Ovary (tissue), 9 donors: Measurements from ENCODE around the gene KCNMB2. TPM values are rescaled to one million over a fixed set of nuclear protein-coding genes. Genes with fewer than 3 reads are reported as not detected.

Source experiments
- DNase-seq, 5 donors: peaks; one replicate each; pipeline ENCODE4 v3.0.0-alpha.2; 2019 to 2020
- H3K27ac ChIP-seq, 2 donors: fragments of 200-600 bp; one replicate each; pipeline versions ENCODE4 v1.5.1 to v1.8.0; 2019 to 2022
- H3K27me3 ChIP-seq: fragments of 200-600 bp; one replicate; pipeline ENCODE4 v1.8.0; 2022
- H3K36me3 ChIP-seq: fragments of 200-600 bp; sonication (generic); one replicate; pipeline ENCODE4 v1.5.1; 2019
- H3K4me1 ChIP-seq: one replicate; pipeline ENCODE4 v1.8.1; 2013; ENCODE audit warnings: mild to moderate bottlenecking, moderate library complexity; ENCODE audit not compliant: insufficient read depth
- H3K4me3 ChIP-seq: fragments of 200-600 bp; sonication (generic); one replicate; pipeline ENCODE4 v1.5.1; 2017
- H3K9me3 ChIP-seq, 2 donors: fragments of 200-600 bp in 1 of 2; sonication (generic) in 1 of 2; one replicate each; pipeline versions ENCODE4 v1.5.1 to v1.8.1; 2013 to 2019; ENCODE audit warnings: mild to moderate bottlenecking in 1 of 2, moderate library complexity in 1 of 2
- CTCF ChIP-seq, 3 donors: fragments of 450-650 bp in 2 of 3; fragments of 200-600 bp in 1 of 3; IDR thresholded peaks; one replicate each; pipeline versions ENCODE4 v1.5.1 to v1.8.0; 2016 to 2022; ENCODE audit warnings: antibody characterized with exemption in 3 of 3, mild to moderate bottlenecking in 1 of 3
- EP300 ChIP-seq: sonication (generic); formaldehyde crosslinking; IDR thresholded peaks from one replicate; pipeline ENCODE4 v1.6.1; 2017; ENCODE audit warnings: antibody characterized with exemption
- POLR2A ChIP-seq: fragments of 450-650 bp; IDR thresholded peaks from one replicate; pipeline ENCODE4 v1.6.1; 2017; ENCODE audit warnings: antibody characterized with exemption, mild to moderate bottlenecking, moderate library complexity
- WGBS, 3 donors: extraction: QIAGEN DNeasy Blood & Tissue Kit in 1 of 3; methylation state at CpG; one replicate each; pipeline versions ENCODE4 v1.1.5 to v1.1.7; 2013 to 2017; 5-methylcytosine and 5-hydroxymethylcytosine counted together
- intact Hi-C, 4 donors: fragments of 100-400 bp; cut with DNase I; formaldehyde crosslinking; loops; one replicate each; pipeline versions ENCODE4 v1.11.0 to v1.15.1; 2022 to 2023
- polyA plus RNA-seq, 2 donors: library from polyadenylated mRNA; stranded (reverse); fragments of 200-250 nt in 1 of 2; fragments of 350-450 nt in 1 of 2; fragmentation: Illumina TruSeq in 1 of 2; extraction: RNeasy Lipid Tissue Mini Kit (QIAGEN cat#74804) in 1 of 2; gene quantifications; one replicate each; pipeline ENCODE4 v1.2.3, GENCODE V29; 2013 to 2014
- total RNA-seq, 7 donors: library from RNA; depleted of rRNA in 2 of 7; stranded (reverse); fragments of >200 nt in 2 of 7; fragmentation: NEBNext Ultra II Directional in 3 of 7; extraction: Animal tissue kit (Norgen Biotek cat#: 25700) in 3 of 7; gene quantifications; one replicate each; pipeline versions ENCODE4 v1.1.0 to v1.2.4, GENCODE V29; 2016 to 2023
- donor health status: DM: no; HTN: no; CAD: no; lungs with moderate emphysema.
- donor health status: DM: no; HTN: no; CAD: no.
- donor health status: Bipolar disorder and iron deficiency.
- donor health status: DM: yes; HTN: yes; CAD: no.
- donor health status: DM: no; HTN: no; CAD: no.
- donor health status: DM: yes; HTN: yes; CAD: no.

KCNMB2 gene
- total and polyA plus RNA-seq, 9 donors = 5.7 to 11.6 (median 7.5) TPM

DNA sequence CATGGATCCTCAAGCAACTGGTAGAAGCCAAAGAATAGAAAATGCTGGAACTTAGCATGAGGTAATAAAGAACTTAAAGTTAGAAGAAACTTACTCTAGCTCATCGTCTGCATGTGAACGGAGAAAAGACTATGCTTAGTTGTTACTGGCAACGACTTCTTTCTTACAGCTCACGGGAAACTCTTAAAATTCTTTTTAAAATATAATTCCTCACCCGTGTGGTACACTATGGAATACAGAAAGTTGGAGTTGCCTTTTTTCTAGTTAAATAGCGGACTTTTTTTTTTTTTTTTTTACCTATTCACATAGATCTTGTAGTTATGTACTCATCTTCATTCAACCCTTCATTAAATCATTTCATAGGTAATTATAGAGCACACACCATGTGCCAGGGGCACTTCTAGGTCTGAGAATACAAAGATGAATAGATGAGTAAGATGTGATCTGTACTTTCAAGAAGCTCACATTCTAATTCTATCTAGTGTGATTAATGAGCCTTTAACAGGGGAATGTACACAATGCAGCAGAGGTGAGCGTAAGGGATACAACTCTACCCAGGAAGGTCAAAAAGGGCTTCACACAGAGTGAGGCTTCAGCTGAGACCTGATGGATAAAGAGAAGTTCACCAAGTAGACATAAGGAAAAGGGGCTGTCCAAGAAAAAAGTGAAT is 18.4 kb upstream of the KCNMB2 start:
- no peaks in the 10 kb centered on the region for H3K9me3 ChIP-seq
- no peak overlapping the region for H3K4me3 ChIP-seq
- WGBS, 3 donors = 95 to 96% (median 96%) methylated on average over 7 of the region's 7 CpGs
- peaks cover 8% of the 10 kb centered on the region for H3K4me1 ChIP-seq
- no peaks in the 10 kb centered on the region for H3K27me3 ChIP-seq
- no peak overlapping the region for H3K27ac ChIP-seq
- no peaks in the 10 kb centered on the region for H3K36me3 ChIP-seq
- DNase-seq = no peak
- no peak for TF ChIP-seq CTCF (IDR thresholded peaks at IDR 0.05)
- intact Hi-C loops = no loop called here

- intact Hi-C loops = no loop called here
- DNase-seq = no peak
- H3K27ac ChIP-seq = no peak overlapping the region
- 66 to 80% (median 72%) methylated on average over 6 of the region's 6 CpGs for WGBS, 3 donors
- no peaks in the 10 kb centered on the region for H3K36me3 ChIP-seq
- no peaks in the 10 kb centered on the region for H3K27me3 ChIP-seq
- H3K9me3 ChIP-seq = no peaks in the 10 kb centered on the region
- TF ChIP-seq CTCF (IDR thresholded peaks at IDR 0.05) = no peak
- TF ChIP-seq POLR2A = no peak
- TF ChIP-seq EP300 = no peak
- H3K4me3 ChIP-seq = no peak overlapping the region
- peaks cover 3% of the 10 kb centered on the region for H3K4me1 ChIP-seq
Measured at GRCh38 chr3:178518660-178519396, 17.4 kb upstream of the KCNMB2 start.

DNA sequence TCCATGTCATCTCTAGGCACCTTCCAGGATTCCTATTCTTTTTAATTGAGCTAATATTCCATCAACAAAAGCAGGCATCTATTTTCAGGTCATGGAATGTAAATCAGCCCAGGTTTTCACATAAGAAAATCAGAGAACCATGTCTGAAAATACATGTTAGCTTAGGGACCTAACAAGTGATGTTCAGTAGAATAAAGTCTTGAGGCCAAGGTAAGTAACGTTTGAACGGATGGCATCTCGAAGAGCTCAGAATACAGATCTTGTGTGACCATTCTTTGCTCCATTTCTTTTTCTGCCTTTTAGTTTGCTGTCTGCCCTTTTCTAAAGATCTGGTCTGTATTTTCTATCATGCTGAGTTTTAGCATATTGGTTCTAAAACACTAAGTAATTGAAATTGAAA is 16.5 kb upstream of the KCNMB2 start:
- intact Hi-C loops = no loop called here
- 96 to 98% (median 97%) methylated on average over 3 of the region's 3 CpGs for WGBS, 3 donors
- H3K36me3 ChIP-seq = no peaks in the 10 kb centered on the region

DNA sequence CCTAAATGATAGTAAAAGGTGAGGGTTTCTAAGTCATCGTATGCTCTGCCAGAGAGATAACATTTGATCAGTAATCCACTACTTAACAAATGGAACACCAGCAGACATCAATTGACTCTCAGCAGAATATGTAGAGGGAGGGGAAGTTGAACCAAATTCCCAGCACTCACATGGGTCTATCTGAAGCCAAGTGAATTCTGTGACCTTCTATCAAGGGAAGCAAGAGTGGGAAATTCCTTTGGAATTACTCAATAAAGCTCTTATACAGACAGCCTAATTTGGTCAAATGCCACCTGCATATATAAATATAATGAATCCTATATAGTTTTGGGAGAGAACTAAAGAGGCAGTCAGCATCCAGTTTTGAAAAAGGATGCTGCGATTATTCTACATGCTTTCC is 15.8 kb upstream of the KCNMB2 start:
- Histone ChIP-seq H3K27me3 (no peaks in the 10 kb centered on the region), H3K9me3 (no peaks in the 10 kb centered on the region), H3K4me1 (no peaks in the 10 kb centered on the region), H3K4me3 (no peak overlapping the region), H3K27ac (no peak overlapping the region), H3K36me3 (no peaks in the 10 kb centered on the region)
- TF ChIP-seq POLR2A (no peak), CTCF (IDR thresholded peaks at IDR 0.05) (no peak), EP300 (no peak)
- intact Hi-C loops = no loop called here
- WGBS, 3 donors = 78 to 87% (median 82%) methylated on average over 2 of the region's 2 CpGs
- no peak for DNase-seq

More for the DNA sequence above, 16.5 kb upstream of the KCNMB2 start:
- Histone ChIP-seq H3K9me3 (no peaks in the 10 kb centered on the region), H3K27me3 (no peaks in the 10 kb centered on the region), H3K4me3 (no peak overlapping the region), H3K27ac (no peak overlapping the region), H3K4me1 (peaks cover 1% of the 10 kb centered on the region)
- DNase-seq = no peak
- TF ChIP-seq CTCF (IDR thresholded peaks at IDR 0.05) (no peak), POLR2A (no peak), EP300 (no peak)
